Fibroblast of lung (primary cell): ENCODE results near the gene GLDC. TPM values are rescaled to one million over a fixed set of nuclear protein-coding genes. Genes with fewer than 3 reads are reported as not detected.

Source experiments
- DNase-seq, 2 donors: peaks; one replicate each; pipeline versions ENCODE4 v3.0.0 to v3.0.0-alpha.2; 2010; ENCODE audit warnings: low read depth in 2 of 2
- H2AFZ ChIP-seq: 2 replicates; pipeline ENCODE4 v1.5.1; 2012; ENCODE audit warnings: low read length, control low read depth, inconsistent platforms
- H3K27ac ChIP-seq: 2 replicates; pipeline ENCODE4 v1.5.1; 2011; ENCODE audit warnings: low read length, control low read depth; ENCODE audit not compliant: insufficient read depth
- H3K27me3 ChIP-seq: 2 replicates; pipeline ENCODE4 v1.5.1; 2011; ENCODE audit warnings: mild to moderate bottlenecking, low read length; ENCODE audit not compliant: control insufficient read depth, insufficient read depth
- H3K36me3 ChIP-seq: 2 replicates; pipeline ENCODE4 v1.5.1; 2011; ENCODE audit warnings: low read length; ENCODE audit not compliant: control insufficient read depth, insufficient read depth
- H3K4me1 ChIP-seq: 2 replicates; pipeline ENCODE4 v1.5.1; 2011; ENCODE audit warnings: low read length; ENCODE audit not compliant: control insufficient read depth, insufficient read depth; ENCODE audit errors: extremely low read depth
- H3K4me2 ChIP-seq: 2 replicates; pipeline ENCODE4 v1.5.1; 2011; ENCODE audit warnings: low read length, control low read depth; ENCODE audit not compliant: insufficient read depth; ENCODE audit errors: extremely low read depth
- H3K4me3 ChIP-seq, 4 experiments: fragments of 200-600 bp in 1 of 4; sonication (generic) in 1 of 4; replicated peaks in 1 of 4; 2 replicates each; pipeline ENCODE4 v1.5.1; 2011 to 2016; ENCODE audit warnings: low read length in 4 of 4, low read depth in 3 of 4, mild to moderate bottlenecking in 3 of 4, control low read depth in 2 of 4, inconsistent platforms in 1 of 4, mixed read lengths in 1 of 4; ENCODE audit not compliant: insufficient read depth in 1 of 4; ENCODE audit errors: control extremely low read depth in 1 of 4
- H3K79me2 ChIP-seq: 2 replicates; pipeline ENCODE4 v1.5.1; 2012; ENCODE audit warnings: mild to moderate bottlenecking, low read length, inconsistent platforms; ENCODE audit not compliant: control insufficient read depth, insufficient read depth
- H3K9ac ChIP-seq: 2 replicates; pipeline ENCODE4 v1.5.1; 2011; ENCODE audit warnings: mild to moderate bottlenecking, low read length, control low read depth; ENCODE audit not compliant: insufficient read depth
- H3K9me3 ChIP-seq: 2 replicates; pipeline ENCODE4 v1.5.1; 2012; ENCODE audit warnings: low read depth, low read length; ENCODE audit not compliant: control insufficient read depth, insufficient read depth
- H4K20me1 ChIP-seq: 2 replicates; pipeline ENCODE4 v1.5.1; 2011; ENCODE audit warnings: low read length; ENCODE audit not compliant: control insufficient read depth, insufficient read depth; ENCODE audit errors: extremely low read depth
- polyA plus RNA-seq, 2 donors: library from polyadenylated mRNA; depleted of rRNA in 1 of 2; stranded (reverse) in 1 of 2; unstranded in 1 of 2; fragments of >200 nt; gene quantifications; 2 replicates each; pipeline ENCODE4 v1.2.1, GENCODE V29; 2011 to 2012; ENCODE audit warnings: missing spikeins in 1 of 2
- total RNA-seq: library from RNA; depleted of rRNA; stranded (reverse); fragments of >200 nt; gene quantifications from 2 replicates; pipeline ENCODE4 v1.2.1, GENCODE V29; 2014
- TF ChIP-seq, protein P1 (sequence below), 2 donors: IDR thresholded peaks in 1 of 2; conservative IDR thresholded peaks in 1 of 2; 1 replicate in 1 of 2; 2 replicates in 1 of 2; pipeline ENCODE4 v1.5.1; 2011 to 2012; ENCODE audit warnings: low read length in 2 of 2, control low read depth in 1 of 2, inconsistent platforms in 1 of 2, low read depth in 1 of 2, mild to moderate bottlenecking in 1 of 2

GLDC gene
- total and polyA plus RNA-seq, 2 donors (not counting 1 experiment from before 2014, with no cell fraction given) = 0.45 to 0.83 TPM

DNA sequence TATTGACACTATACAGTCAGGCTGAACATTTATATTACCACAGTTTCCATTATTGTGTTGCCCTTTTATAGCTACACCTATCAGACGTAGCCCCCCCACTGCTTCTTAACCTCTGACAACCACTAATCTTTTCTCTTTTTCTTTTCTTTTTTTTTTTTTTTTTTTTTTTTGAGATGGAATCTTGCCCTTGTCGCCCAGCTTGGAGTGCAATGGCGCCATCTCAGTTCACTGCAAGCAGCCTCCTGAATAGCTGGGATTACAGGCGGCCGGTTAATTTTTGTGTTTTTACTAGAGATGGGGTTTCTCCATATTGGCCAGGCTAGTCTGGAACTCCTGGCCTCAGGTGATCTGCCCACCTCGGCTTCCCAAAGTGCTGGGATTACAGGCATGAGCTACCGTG is 157.1 kb downstream of the GLDC start:
- peaks cover 13% of the 10 kb centered on the region for H3K79me2 ChIP-seq
- no peak overlapping the region for H3K4me2 ChIP-seq
- no peak for DNase-seq
- TF ChIP-seq, protein P1, sequence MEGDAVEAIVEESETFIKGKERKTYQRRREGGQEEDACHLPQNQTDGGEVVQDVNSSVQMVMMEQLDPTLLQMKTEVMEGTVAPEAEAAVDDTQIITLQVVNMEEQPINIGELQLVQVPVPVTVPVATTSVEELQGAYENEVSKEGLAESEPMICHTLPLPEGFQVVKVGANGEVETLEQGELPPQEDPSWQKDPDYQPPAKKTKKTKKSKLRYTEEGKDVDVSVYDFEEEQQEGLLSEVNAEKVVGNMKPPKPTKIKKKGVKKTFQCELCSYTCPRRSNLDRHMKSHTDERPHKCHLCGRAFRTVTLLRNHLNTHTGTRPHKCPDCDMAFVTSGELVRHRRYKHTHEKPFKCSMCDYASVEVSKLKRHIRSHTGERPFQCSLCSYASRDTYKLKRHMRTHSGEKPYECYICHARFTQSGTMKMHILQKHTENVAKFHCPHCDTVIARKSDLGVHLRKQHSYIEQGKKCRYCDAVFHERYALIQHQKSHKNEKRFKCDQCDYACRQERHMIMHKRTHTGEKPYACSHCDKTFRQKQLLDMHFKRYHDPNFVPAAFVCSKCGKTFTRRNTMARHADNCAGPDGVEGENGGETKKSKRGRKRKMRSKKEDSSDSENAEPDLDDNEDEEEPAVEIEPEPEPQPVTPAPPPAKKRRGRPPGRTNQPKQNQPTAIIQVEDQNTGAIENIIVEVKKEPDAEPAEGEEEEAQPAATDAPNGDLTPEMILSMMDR (conservative IDR thresholded peaks at IDR 0.05 in 1 of 2, IDR thresholded peaks at IDR 0.05 in 1 of 2; ENCODE audit: low read depth in 1 of 2, low read length in 2 of 2) = no peak
- H3K36me3 ChIP-seq = peaks cover 2% of the 10 kb centered on the region
- H4K20me1 ChIP-seq = no peaks in the 10 kb centered on the region
- no peak overlapping the region for H2AFZ ChIP-seq
- H3K9ac ChIP-seq = no peak overlapping the region
- H3K9me3 ChIP-seq = no peaks in the 10 kb centered on the region
- no peak overlapping the region for H3K4me3 ChIP-seq
- no peaks in the 10 kb centered on the region for H3K4me1 ChIP-seq
- H3K27me3 ChIP-seq = no peaks in the 10 kb centered on the region
- no peak overlapping the region for H3K27ac ChIP-seq

DNA sequence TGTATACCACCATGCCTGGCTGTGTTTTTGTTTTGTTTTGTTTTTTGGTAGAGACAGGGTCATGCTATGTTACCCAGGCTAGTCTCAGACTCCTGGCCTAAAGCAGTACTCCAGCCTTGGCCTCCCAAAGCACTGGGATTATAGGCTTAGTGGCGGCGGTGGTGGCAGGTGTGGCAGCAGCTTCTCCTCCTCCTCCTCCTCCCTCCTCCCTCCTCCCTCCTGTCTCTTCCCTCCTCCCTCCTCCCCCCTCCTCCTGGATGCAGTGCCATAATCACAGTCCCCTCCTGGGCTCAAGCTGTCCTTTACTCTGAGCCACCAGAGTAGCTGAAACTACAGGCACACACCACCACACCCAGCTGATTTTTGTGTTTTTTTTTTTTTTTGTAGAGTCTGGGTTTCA is 161.3 kb downstream of the GLDC start:
- Histone ChIP-seq H2AFZ (no peak overlapping the region), H3K36me3 (peaks cover 6% of the 10 kb centered on the region), H3K4me2 (no peak overlapping the region), H3K4me3 (no peak overlapping the region), H3K27ac (no peak overlapping the region), H3K9me3 (no peaks in the 10 kb centered on the region), H3K9ac (no peak overlapping the region), H3K4me1 (no peaks in the 10 kb centered on the region), H4K20me1 (no peaks in the 10 kb centered on the region), H3K27me3 (no peaks in the 10 kb centered on the region), H3K79me2 (no peaks in the 10 kb centered on the region)
- TF ChIP-seq, protein P1 (conservative IDR thresholded peaks at IDR 0.05 in 1 of 2, IDR thresholded peaks at IDR 0.05 in 1 of 2; ENCODE audit: low read depth in 1 of 2, low read length in 2 of 2) = no peak
- DNase-seq = no peak

Other genes with a start within 250 kb of the GLDC start
- 56.2 and 81.7 TPM in 2 replicates for gene UHRF2, start 232.5 kb downstream of the GLDC start, total RNA-seq
- gene UHRF2, start 232.5 kb downstream of the GLDC start, polyA plus RNA-seq = 28.8 and 31.5 TPM in 2 replicates
- 29.3 and 39.0 TPM in 2 replicates for gene KDM4C, start 112.2 kb upstream of the GLDC start, total RNA-seq
- 11.1 and 13.0 TPM in 2 replicates for gene KDM4C, start 112.2 kb upstream of the GLDC start, polyA plus RNA-seq